WTC11 (cell line): ENCODE results near the gene MSANTD1. TPM values are rescaled to one million over a fixed set of nuclear protein-coding genes. Genes with fewer than 3 reads are reported as not detected.
A peak's percentile ranks its signal among the peaks of the same experiment; 100 is the strongest.

Source experiments
- ATAC-seq: fragments of 200-7000 bp; cut with Tn5 transposase; 2 replicates; pipeline ENCODE4 v1.10.0; 2021; ENCODE audit warnings: mild to moderate bottlenecking, moderate library complexity
- CTCF ChIA-PET: fragments of 300-600 bp; sonication (Branson Sonifier 250); formaldehyde crosslinking; loops from one replicate; lab custom pipeline; 2021; ENCODE audit warnings: antibody characterized with exemption; lab: Charles Lee
- POLR2A ChIA-PET: fragments of 350-600 bp; sonication (Branson Sonifier 250); formaldehyde crosslinking; loops from one replicate; lab custom pipeline; 2021; ENCODE audit warnings: antibody characterized with exemption; lab: Charles Lee
- DNase-seq: peaks from one replicate; pipeline ENCODE4 v3.0.0; 2021; ENCODE audit warnings: low spot score
- H3K27ac Mint-ChIP-seq: 2 replicates; pipeline ENCODE4 v1.8.0; 2021; ENCODE audit warnings: mixed read lengths
- H3K27me3 Mint-ChIP-seq: 2 replicates; pipeline ENCODE4 v1.8.0; 2021; ENCODE audit warnings: low read depth, mild to moderate bottlenecking, moderate library complexity, mixed read lengths
- H3K36me3 Mint-ChIP-seq: 2 replicates; pipeline ENCODE4 v1.8.0; 2021; ENCODE audit warnings: mixed read lengths
- H3K4me1 Mint-ChIP-seq: 2 replicates; pipeline ENCODE4 v1.8.0; 2022; ENCODE audit warnings: mixed read lengths
- H3K4me3 Mint-ChIP-seq: 2 replicates; pipeline ENCODE4 v1.8.0; 2021; ENCODE audit warnings: mild to moderate bottlenecking, moderate library complexity, mixed read lengths
- H3K9me3 Mint-ChIP-seq: 2 replicates; pipeline ENCODE4 v1.8.0; 2021; ENCODE audit warnings: mixed read lengths
- AFF4 ChIP-seq: sonication (generic); formaldehyde crosslinking; IDR thresholded peaks from 2 replicates; pipeline ENCODE4 v1.8.1; 2023; ENCODE audit warnings: mild to moderate bottlenecking, missing genetic modification reagents, borderline replicate concordance
- ATF2 ChIP-seq: sonication (generic); formaldehyde crosslinking; IDR thresholded peaks from 2 replicates; pipeline ENCODE4 v1.8.1; 2022; ENCODE audit warnings: low read depth, missing genetic modification reagents, borderline replicate concordance
- ESRRA ChIP-seq: sonication (generic); formaldehyde crosslinking; IDR thresholded peaks from 2 replicates; pipeline ENCODE4 v1.8.1; 2022; ENCODE audit warnings: mild to moderate bottlenecking, missing genetic modification reagents, borderline replicate concordance
- ETV6 ChIP-seq: sonication (generic); formaldehyde crosslinking; IDR thresholded peaks from 2 replicates; pipeline ENCODE4 v1.8.1; 2022; ENCODE audit warnings: mild to moderate bottlenecking, missing genetic modification reagents
- HMGA2 ChIP-seq: fragments of 250-450 bp; sonication (Bioruptor Pico); IDR thresholded peaks from 2 replicates; pipeline ENCODE4 v1.4.0; 2021; ENCODE audit warnings: mild to moderate bottlenecking, moderate library complexity
- JAZF1 ChIP-seq: fragments of 250-450 bp; sonication (Bioruptor Pico); IDR thresholded peaks from 2 replicates; pipeline ENCODE4 v1.9.0; 2021; ENCODE audit warnings: moderate library complexity, mild to moderate bottlenecking, inconsistent platforms
- MXD4 ChIP-seq: fragments of 250-450 bp; sonication (Bioruptor Pico); IDR thresholded peaks from 2 replicates; pipeline ENCODE4 v1.8.0; 2021; ENCODE audit warnings: mild to moderate bottlenecking, moderate library complexity, borderline replicate concordance
- NFE2L1 ChIP-seq: sonication (generic); formaldehyde crosslinking; IDR thresholded peaks from 2 replicates; pipeline ENCODE4 v1.8.1; 2023; ENCODE audit warnings: missing genetic modification reagents
- NFYB ChIP-seq: sonication (generic); formaldehyde crosslinking; conservative IDR thresholded peaks from 2 replicates; pipeline ENCODE4 v1.8.0; 2022; ENCODE audit warnings: low read depth, missing genetic modification reagents
- OVOL2 ChIP-seq: fragments of 250-450 bp; sonication (Bioruptor Pico); IDR thresholded peaks from 2 replicates; pipeline ENCODE4 v1.9.0; 2021; ENCODE audit warnings: mild to moderate bottlenecking, borderline replicate concordance
- PRRX2 ChIP-seq: fragments of 250-450 bp; sonication (Bioruptor Pico); IDR thresholded peaks from 2 replicates; pipeline ENCODE4 v1.8.0; 2021; ENCODE audit warnings: mild to moderate bottlenecking
- STAT6 ChIP-seq: sonication (generic); formaldehyde crosslinking; conservative IDR thresholded peaks from 2 replicates; pipeline ENCODE4 v1.8.1; 2023; ENCODE audit warnings: mild to moderate bottlenecking, low read depth, missing genetic modification reagents, moderate library complexity
- TCF7 ChIP-seq: sonication (generic); formaldehyde crosslinking; IDR thresholded peaks from 2 replicates; pipeline ENCODE4 v1.8.0; 2022; ENCODE audit warnings: mild to moderate bottlenecking, low read depth, missing genetic modification reagents, moderate library complexity
- ZNF138 ChIP-seq: sonication (generic); formaldehyde crosslinking; conservative IDR thresholded peaks from 2 replicates; pipeline ENCODE4 v1.8.1; 2022; ENCODE audit warnings: mild to moderate bottlenecking, moderate library complexity, missing genetic modification reagents
- ZNF396 ChIP-seq: fragments of 250-450 bp; sonication (Bioruptor Pico); IDR thresholded peaks from 2 replicates; pipeline ENCODE4 v1.8.0; 2021; ENCODE audit warnings: mild to moderate bottlenecking, moderate library complexity, borderline replicate concordance
- total RNA-seq: library from RNA; stranded (reverse); gene quantifications from 3 replicates; pipeline ENCODE4 v1.2.3, GENCODE V29; 2021
- TF ChIP-seq, protein P1 (sequence below): sonication (generic); formaldehyde crosslinking; IDR thresholded peaks from 2 replicates; pipeline ENCODE4 v1.8.1; 2023; ENCODE audit warnings: mild to moderate bottlenecking, missing genetic modification reagents, moderate library complexity
- TF ChIP-seq, protein P2 (sequence below): sonication (generic); formaldehyde crosslinking; conservative IDR thresholded peaks from 2 replicates; pipeline ENCODE4 v1.8.1; 2022; ENCODE audit warnings: mild to moderate bottlenecking, missing genetic modification reagents
- TF ChIP-seq, protein P3 (sequence below): fragments of 250-450 bp; sonication (Bioruptor Pico); IDR thresholded peaks from 2 replicates; pipeline ENCODE4 v1.8.0; 2021; ENCODE audit warnings: mild to moderate bottlenecking
- TF ChIP-seq, protein P4 (sequence below): fragments of 250-450 bp; sonication (Bioruptor Pico); IDR thresholded peaks from 2 replicates; pipeline ENCODE4 v1.9.0; 2021; ENCODE audit warnings: moderate library complexity, mild to moderate bottlenecking, inconsistent platforms, borderline replicate concordance

MSANTD1 gene
- total RNA-seq, 1 experiment from 2014 or later = 0.98 TPM

DNA sequence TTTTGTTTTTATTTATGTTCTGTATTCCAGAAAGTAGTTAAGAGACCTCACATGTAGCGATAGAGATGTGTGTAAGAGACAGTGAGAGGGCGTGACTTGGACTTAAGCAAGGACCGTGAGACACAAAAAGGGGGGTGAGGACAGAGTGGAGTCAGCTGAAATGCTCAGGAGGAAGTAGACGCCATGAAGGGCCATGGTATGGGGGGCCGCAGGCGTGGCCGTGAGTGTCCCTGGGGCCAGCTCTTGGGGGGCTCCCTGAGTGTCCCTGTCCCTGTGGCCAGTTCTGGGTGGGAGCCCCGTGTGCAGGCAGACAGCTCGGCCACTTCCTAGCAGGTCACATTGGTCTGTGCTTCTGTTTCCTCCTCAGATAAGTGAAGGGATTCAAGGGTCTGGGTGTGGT, 23.0 kb upstream of the MSANTD1 start:
- Mint-ChIP-seq H3K4me1 (no peaks in the 10 kb centered on the region), H3K9me3 (peaks cover 8% of the 10 kb centered on the region), H3K27me3 (no peaks in the 10 kb centered on the region), H3K27ac (peak overlapping the region; percentile 16; the same call in 1 of the 2 replicates), H3K4me3 (no peak overlapping the region), H3K36me3 (peaks cover 56% of the 10 kb centered on the region)
- ChIA-PET CTCF (interaction anchor here (1.5 to 2.3 kb wide), 2 partner anchors 93 to 98 kb away, joined by 4 to 9 read pairs; no protein-coding TSS in a partner anchor), POLR2A (no interaction called here)
- ATAC-seq (no peak), DNase-seq (no peak)
- TF ChIP-seq OVOL2 (no peak), ETV6 (no peak), TCF7 (no peak), ESRRA (CRISPR knock-in tag) (no peak), ZNF138 (CRISPR knock-in tag) (no peak), JAZF1 (CRISPR knock-in tag) (no peak), HMGA2 (CRISPR knock-in tag) (no peak), NFYB (no peak), PRRX2 (CRISPR knock-in tag) (no peak), AFF4 (CRISPR knock-in tag) (no peak)
- TF ChIP-seq, protein P1, sequence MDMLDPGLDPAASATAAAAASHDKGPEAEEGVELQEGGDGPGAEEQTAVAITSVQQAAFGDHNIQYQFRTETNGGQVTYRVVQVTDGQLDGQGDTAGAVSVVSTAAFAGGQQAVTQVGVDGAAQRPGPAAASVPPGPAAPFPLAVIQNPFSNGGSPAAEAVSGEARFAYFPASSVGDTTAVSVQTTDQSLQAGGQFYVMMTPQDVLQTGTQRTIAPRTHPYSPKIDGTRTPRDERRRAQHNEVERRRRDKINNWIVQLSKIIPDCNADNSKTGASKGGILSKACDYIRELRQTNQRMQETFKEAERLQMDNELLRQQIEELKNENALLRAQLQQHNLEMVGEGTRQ (CRISPR knock-in tag) = no peak
- TF ChIP-seq, protein P2, sequence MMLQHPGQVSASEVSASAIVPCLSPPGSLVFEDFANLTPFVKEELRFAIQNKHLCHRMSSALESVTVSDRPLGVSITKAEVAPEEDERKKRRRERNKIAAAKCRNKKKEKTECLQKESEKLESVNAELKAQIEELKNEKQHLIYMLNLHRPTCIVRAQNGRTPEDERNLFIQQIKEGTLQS = no peak
- TF ChIP-seq, all 79 proteins: peak for 0

- DNase-seq (no peak), ATAC-seq (no peak)
- Mint-ChIP-seq H3K9me3 (peaks cover 8% of the 10 kb centered on the region), H3K4me3 (no peak overlapping the region), H3K27ac (no peak overlapping the region), H3K27me3 (no peaks in the 10 kb centered on the region), H3K4me1 (no peaks in the 10 kb centered on the region), H3K36me3 (peaks cover 56% of the 10 kb centered on the region)
- CTCF ChIA-PET = no interaction called here
- POLR2A ChIA-PET = no interaction called here
- TF ChIP-seq, protein P3, sequence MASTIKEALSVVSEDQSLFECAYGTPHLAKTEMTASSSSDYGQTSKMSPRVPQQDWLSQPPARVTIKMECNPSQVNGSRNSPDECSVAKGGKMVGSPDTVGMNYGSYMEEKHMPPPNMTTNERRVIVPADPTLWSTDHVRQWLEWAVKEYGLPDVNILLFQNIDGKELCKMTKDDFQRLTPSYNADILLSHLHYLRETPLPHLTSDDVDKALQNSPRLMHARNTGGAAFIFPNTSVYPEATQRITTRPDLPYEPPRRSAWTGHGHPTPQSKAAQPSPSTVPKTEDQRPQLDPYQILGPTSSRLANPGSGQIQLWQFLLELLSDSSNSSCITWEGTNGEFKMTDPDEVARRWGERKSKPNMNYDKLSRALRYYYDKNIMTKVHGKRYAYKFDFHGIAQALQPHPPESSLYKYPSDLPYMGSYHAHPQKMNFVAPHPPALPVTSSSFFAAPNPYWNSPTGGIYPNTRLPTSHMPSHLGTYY (CRISPR knock-in tag) = no peak
- TF ChIP-seq ZNF396 (CRISPR knock-in tag) (no peak), NFE2L1 (CRISPR knock-in tag) (no peak), ATF2 (CRISPR knock-in tag) (no peak), MXD4 (CRISPR knock-in tag) (no peak), STAT6 (CRISPR knock-in tag) (no peak)
- TF ChIP-seq, protein P4, sequence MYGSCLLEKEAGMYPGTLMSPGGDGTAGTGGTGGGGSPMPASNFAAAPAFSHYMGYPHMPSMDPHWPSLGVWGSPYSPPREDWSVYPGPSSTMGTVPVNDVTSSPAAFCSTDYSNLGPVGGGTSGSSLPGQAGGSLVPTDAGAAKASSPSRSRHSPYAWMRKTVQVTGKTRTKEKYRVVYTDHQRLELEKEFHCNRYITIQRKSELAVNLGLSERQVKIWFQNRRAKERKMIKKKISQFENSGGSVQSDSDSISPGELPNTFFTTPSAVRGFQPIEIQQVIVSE (CRISPR knock-in tag) = no peak
Measured at GRCh38 chr4:3226467-3226866, 22.5 kb upstream of the MSANTD1 start.
